Left lung (tissue), 10 donors: ENCODE measurements around the gene RIC3. TPM values are rescaled to one million over a fixed set of nuclear protein-coding genes. Genes with fewer than 3 reads are reported as not detected.

Experiments
- ATAC-seq: fragments of 200-7000 bp; cut with Tn5 transposase; one replicate; pipeline ENCODE4 v1.9.1; 2020; ENCODE audit warnings: moderate library complexity
- DNase-seq, 4 donors: peaks; one replicate each; pipeline ENCODE4 v3.0.0-alpha.2; 2013 to 2020
- H3K27ac ChIP-seq, 2 donors: fragments of 200-600 bp; sonication (generic) in 1 of 2; one replicate each; pipeline versions ENCODE4 v1.5.0 to v1.8.0; 2020 to 2021
- H3K27me3 ChIP-seq, 2 donors: fragments of 200-600 bp; sonication (generic) in 1 of 2; one replicate each; pipeline versions ENCODE4 v1.5.0 to v1.8.0; 2020 to 2021
- H3K36me3 ChIP-seq, 2 donors: fragments of 200-600 bp; sonication (generic) in 1 of 2; one replicate each; pipeline versions ENCODE4 v1.5.0 to v1.8.0; 2020 to 2021
- H3K4me1 ChIP-seq, 2 donors: fragments of 200-600 bp; one replicate each; pipeline ENCODE4 v1.8.0; 2021
- H3K4me3 ChIP-seq, 2 donors: fragments of 200-600 bp; sonication (generic) in 1 of 2; one replicate each; pipeline versions ENCODE4 v1.5.0 to v1.8.0; 2020 to 2021; ENCODE audit warnings: mild to moderate bottlenecking in 1 of 2
- H3K9me3 ChIP-seq, 2 donors: fragments of 200-600 bp; sonication (generic) in 1 of 2; one replicate each; pipeline versions ENCODE4 v1.5.0 to v1.8.0; 2020 to 2021
- CTCF ChIP-seq, 2 donors: fragments of 200-600 bp; sonication (generic) in 1 of 2; IDR thresholded peaks; one replicate each; pipeline versions ENCODE4 v1.5.0 to v1.8.0; 2021; ENCODE audit warnings: antibody characterized with exemption in 2 of 2
- intact Hi-C, 2 donors: fragments of 100-400 bp; cut with DNase I; formaldehyde crosslinking; loops; one replicate each; pipeline versions ENCODE4 v1.11.2 to v1.14.2; 2022
- polyA plus RNA-seq, 6 donors: library from polyadenylated mRNA; unstranded; fragments of 120-200 nt; gene quantifications; one replicate each; pipeline ENCODE4 v1.2.1, GENCODE V29; 2013; ENCODE audit not compliant: insufficient read length in 6 of 6
- total RNA-seq, 2 donors: library from RNA; stranded (reverse); fragmentation: NEBNext Ultra II Directional; extraction: Animal tissue kit (Norgen Biotek cat#: 25700); gene quantifications; one replicate each; pipeline ENCODE4 v1.2.1, GENCODE V29; 2021
- donor health status: DM: no; HTN: yes; CAD: no.
- donor health status: DM: no; HTN: no; CAD: no.

RIC3 gene
- total and polyA plus RNA-seq, 8 donors = 2.2 to 8.6 (median 3.2) TPM

GRCh38 chr11:8102296-8102915, 66.4 kb downstream of the RIC3 start:
- DNase-seq = no peak
- no peak for ATAC-seq
- intact Hi-C loops = no loop called here
- Histone ChIP-seq H3K36me3 (peaks cover 0 to 4% of the 10 kb centered on the region in 2 donors), H3K4me1 (no peaks in the 10 kb centered on the region), H3K4me3 (no peak overlapping the region), H3K27me3 (no peaks in the 10 kb centered on the region), H3K9me3 (no peaks in the 10 kb centered on the region), H3K27ac (no peak overlapping the region)
- no peak for TF ChIP-seq CTCF (IDR thresholded peaks at IDR 0.05)

- H3K36me3 ChIP-seq = peaks cover 0 to 4% of the 10 kb centered on the region in 2 donors
- H3K27me3 ChIP-seq = no peaks in the 10 kb centered on the region
- intact Hi-C loops = no loop called here
- TF ChIP-seq CTCF (IDR thresholded peaks at IDR 0.05) = no peak
- no peaks in the 10 kb centered on the region for H3K9me3 ChIP-seq
- no peak overlapping the region for H3K4me3 ChIP-seq
- ATAC-seq = no peak
- no peak overlapping the region for H3K27ac ChIP-seq
- no peaks in the 10 kb centered on the region for H3K4me1 ChIP-seq
- peak in 1 of 4 donors; percentile 74 for DNase-seq
Measured at GRCh38 chr11:8101421-8101820, 67.4 kb downstream of the RIC3 start.

GRCh38 chr11:8100605-8101004, 68.2 kb downstream of the RIC3 start:
- peaks cover 0 to 4% of the 10 kb centered on the region in 2 donors for H3K36me3 ChIP-seq
- H3K9me3 ChIP-seq = no peaks in the 10 kb centered on the region
- no peak overlapping the region for H3K27ac ChIP-seq
- no peaks in the 10 kb centered on the region for H3K4me1 ChIP-seq
- no peak for ATAC-seq
- H3K4me3 ChIP-seq = no peak overlapping the region
- no peaks in the 10 kb centered on the region for H3K27me3 ChIP-seq
- intact Hi-C loops = no loop called here
- TF ChIP-seq CTCF (IDR thresholded peaks at IDR 0.05) = no peak
- DNase-seq = peak in 1 of 4 donors; percentile 17

GRCh38 chr11:8100158-8100557, 68.7 kb downstream of the RIC3 start:
- Histone ChIP-seq H3K4me3 (no peak overlapping the region), H3K27ac (no peak overlapping the region), H3K27me3 (no peaks in the 10 kb centered on the region), H3K36me3 (peaks cover 0 to 4% of the 10 kb centered on the region in 2 donors), H3K4me1 (no peaks in the 10 kb centered on the region), H3K9me3 (no peaks in the 10 kb centered on the region)
- intact Hi-C loops = no loop called here
- no peak for TF ChIP-seq CTCF (IDR thresholded peaks at IDR 0.05)
- ATAC-seq (no peak), DNase-seq (no peak)

GRCh38 chr11:8099291-8099899, 69.4 kb downstream of the RIC3 start:
- peak; percentile 87 for ATAC-seq
- peak; percentile 61 to 81 for TF ChIP-seq CTCF (IDR thresholded peaks at IDR 0.05)
- Histone ChIP-seq H3K27ac (no peak overlapping the region), H3K27me3 (no peaks in the 10 kb centered on the region), H3K4me1 (no peaks in the 10 kb centered on the region), H3K4me3 (no peak overlapping the region), H3K9me3 (no peaks in the 10 kb centered on the region), H3K36me3 (peaks cover 0 to 4% of the 10 kb centered on the region in 2 donors)
- intact Hi-C loops = loop anchor here in 1 of 2 donors (5.0 kb wide), 1 partner anchor 92 kb away; no protein-coding TSS in a partner anchor
- peak in 2 of 4 donors; percentile 57 to 77 for DNase-seq
